ENCODE measurements around the gene HMX3. TPM values are rescaled to one million over a fixed set of nuclear protein-coding genes. Genes with fewer than 3 reads are reported as not detected.

The HMX3 gene
- under 1 TPM in 1 of 3 donors, not detected in 2; 0.16 TPM for total RNA-seq

DNA sequence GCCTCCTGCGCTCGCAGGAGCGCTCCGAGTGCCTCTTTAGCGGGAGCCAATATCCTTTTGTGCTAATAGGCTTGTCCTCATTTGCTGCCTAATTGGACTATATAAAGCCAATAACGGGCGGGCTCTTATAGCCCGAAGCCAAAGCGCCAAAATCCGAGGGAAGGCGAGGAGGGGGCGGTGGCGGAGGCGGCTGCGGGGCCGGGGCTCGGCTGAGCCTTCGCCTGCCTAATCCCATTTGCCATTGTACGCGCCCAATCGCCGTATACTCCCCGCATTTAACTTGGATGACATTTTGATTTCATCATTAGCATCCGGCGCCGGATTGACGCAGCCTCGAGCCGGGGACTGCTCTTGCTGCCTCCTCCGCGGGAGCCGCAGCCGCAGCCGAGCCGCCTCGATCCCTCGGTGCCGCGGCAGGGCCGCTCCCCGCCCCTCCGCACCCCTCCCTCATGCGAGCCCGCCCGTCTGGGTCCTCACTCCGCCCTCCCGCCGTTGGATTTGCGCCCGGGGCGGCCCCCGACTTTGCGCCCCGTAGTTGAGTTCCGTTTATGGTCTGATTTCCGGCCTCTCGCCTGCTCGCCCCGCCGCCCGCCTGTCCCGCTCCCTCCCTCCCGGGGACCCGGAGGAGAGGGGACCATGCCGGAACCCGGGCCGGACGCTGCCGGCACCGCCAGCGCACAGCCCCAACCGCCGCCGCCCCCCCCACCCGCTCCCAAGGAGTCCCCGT lies at the start of gene HMX3:
Gene HMX3, plus strand, starts transcription at position 556 of the 727 bp plus-strand sequence. Its CDS starts 81 bp downstream, at position 637.
- H3K4me1 Mint-ChIP-seq (ENCODE audit: low read depth), result peaks cover 48% of the 10 kb centered on the region
- ATAC-seq, result peak in 1 of 2 donors; percentile 29
- peak; percentile 40 for DNase-seq
- peak within 1 kb of the TSS; percentile 81 for H3K4me3 Mint-ChIP-seq
- no peaks in the 10 kb centered on the region for H3K9me3 Mint-ChIP-seq
- peaks cover 78% of the 10 kb centered on the region for H3K27me3 Mint-ChIP-seq (ENCODE audit: low read depth)
- no peaks in the 10 kb centered on the region for H3K36me3 Mint-ChIP-seq (ENCODE audit: insufficient read depth)

DNA sequence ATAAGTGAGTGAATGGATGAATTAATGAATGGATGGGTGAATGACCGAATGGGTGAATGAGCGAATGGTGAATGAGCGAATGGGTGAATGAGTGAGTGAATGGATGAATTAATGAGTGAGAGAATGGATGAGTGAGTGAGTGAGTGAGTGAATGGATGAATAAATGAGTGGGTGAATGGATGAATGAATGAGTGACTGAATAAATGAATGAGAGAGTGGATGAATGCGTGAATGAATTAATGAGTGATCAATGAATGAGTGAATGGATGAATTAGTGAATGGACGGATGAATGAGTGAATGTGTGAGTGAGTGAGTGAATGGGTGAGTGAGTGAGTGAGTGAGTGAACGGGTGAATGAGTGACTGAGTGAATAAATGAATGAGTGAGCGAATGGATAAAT lies 49.5 kb upstream of the HMX3 start:
- no peaks in the 10 kb centered on the region for H3K36me3 Mint-ChIP-seq (ENCODE audit: insufficient read depth)
- no peak for DNase-seq
- ATAC-seq, result no peak
- H3K27me3 Mint-ChIP-seq (ENCODE audit: low read depth), result peaks cover 19% of the 10 kb centered on the region
- H3K4me1 Mint-ChIP-seq (ENCODE audit: low read depth), result peaks cover 1% of the 10 kb centered on the region
- H3K4me3 Mint-ChIP-seq, result no peak overlapping the region
- no peaks in the 10 kb centered on the region for H3K9me3 Mint-ChIP-seq

- H3K27me3 Mint-ChIP-seq (ENCODE audit: low read depth), result peaks cover 15% of the 10 kb centered on the region
- ATAC-seq, result no peak
- DNase-seq, result no peak
- no peaks in the 10 kb centered on the region for H3K9me3 Mint-ChIP-seq
- H3K36me3 Mint-ChIP-seq (ENCODE audit: insufficient read depth), result no peaks in the 10 kb centered on the region
- peaks cover 1% of the 10 kb centered on the region for H3K4me1 Mint-ChIP-seq (ENCODE audit: low read depth)
- H3K4me3 Mint-ChIP-seq, result no peak overlapping the region
Observed at GRCh38 chr10:123087348-123087747, 48.4 kb upstream of the HMX3 start.

DNA sequence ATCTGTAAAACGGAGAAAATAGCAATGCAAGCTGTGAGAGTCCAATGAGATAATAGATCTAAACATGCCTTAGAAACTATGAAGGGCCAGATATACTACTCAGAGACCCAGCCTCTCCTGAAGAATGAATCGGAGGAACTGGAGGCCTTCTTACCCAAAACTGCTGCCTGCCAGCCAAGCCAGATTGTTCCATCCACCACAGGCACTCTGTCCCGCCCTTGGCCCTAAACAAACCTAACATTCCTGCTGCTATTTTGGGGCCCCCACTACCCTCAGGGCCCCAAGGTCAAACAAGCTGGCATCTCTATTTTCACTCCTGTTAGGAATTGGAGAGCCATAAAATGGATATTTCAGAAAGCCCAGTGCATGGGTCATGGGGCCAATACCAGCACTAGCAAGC lies 48.0 kb upstream of the HMX3 start:
- no peak for ATAC-seq
- DNase-seq, result no peak
- Mint-ChIP-seq H3K36me3 (ENCODE audit: insufficient read depth) (no peaks in the 10 kb centered on the region), H3K9me3 (no peaks in the 10 kb centered on the region), H3K27me3 (ENCODE audit: low read depth) (peaks cover 10% of the 10 kb centered on the region), H3K4me1 (ENCODE audit: low read depth) (peaks cover 1% of the 10 kb centered on the region), H3K4me3 (no peak overlapping the region)

- Mint-ChIP-seq H3K9me3 (no peaks in the 10 kb centered on the region), H3K4me1 (ENCODE audit: low read depth) (peaks cover 1% of the 10 kb centered on the region), H3K27me3 (ENCODE audit: low read depth) (peaks cover 32% of the 10 kb centered on the region), H3K4me3 (no peak overlapping the region), H3K36me3 (ENCODE audit: insufficient read depth) (no peaks in the 10 kb centered on the region)
- ATAC-seq (no peak), DNase-seq (no peak)
Observed at GRCh38 chr10:123092635-123093414, 42.9 kb upstream of the HMX3 start.

DNA sequence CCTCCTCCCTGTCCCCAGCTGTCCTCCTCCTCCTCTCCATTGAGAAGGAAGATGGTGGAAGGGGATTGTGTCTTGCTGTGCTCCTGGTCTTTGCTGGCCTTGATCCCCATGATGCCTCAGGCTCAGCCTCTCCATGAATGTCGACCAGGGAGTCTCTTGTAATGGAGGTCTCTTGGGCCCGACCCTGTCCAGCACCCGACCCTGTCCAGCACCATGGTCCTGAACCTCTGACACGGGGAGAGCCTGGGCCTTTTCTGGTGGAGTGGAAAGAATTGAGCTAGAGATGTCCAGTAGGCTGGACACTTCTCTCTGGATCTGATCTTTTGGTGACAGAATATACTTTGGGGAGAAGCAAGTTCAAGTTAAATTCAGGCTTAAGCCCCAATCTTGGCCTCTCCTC lies 42.3 kb upstream of the HMX3 start:
- peaks cover 32% of the 10 kb centered on the region for H3K27me3 Mint-ChIP-seq (ENCODE audit: low read depth)
- no peaks in the 10 kb centered on the region for H3K36me3 Mint-ChIP-seq (ENCODE audit: insufficient read depth)
- no peak for DNase-seq
- H3K9me3 Mint-ChIP-seq, result no peaks in the 10 kb centered on the region
- peaks cover 1% of the 10 kb centered on the region for H3K4me1 Mint-ChIP-seq (ENCODE audit: low read depth)
- no peak for ATAC-seq
- no peak overlapping the region for H3K4me3 Mint-ChIP-seq

GRCh38 chr10:123096452-123096851 lies 39.3 kb upstream of the HMX3 start:
- no peaks in the 10 kb centered on the region for H3K4me1 Mint-ChIP-seq (ENCODE audit: low read depth)
- no peak overlapping the region for H3K4me3 Mint-ChIP-seq
- ATAC-seq, result no peak
- H3K27me3 Mint-ChIP-seq (ENCODE audit: low read depth), result peaks cover 28% of the 10 kb centered on the region
- no peaks in the 10 kb centered on the region for H3K9me3 Mint-ChIP-seq
- no peak for DNase-seq
- no peaks in the 10 kb centered on the region for H3K36me3 Mint-ChIP-seq (ENCODE audit: insufficient read depth)

DNA sequence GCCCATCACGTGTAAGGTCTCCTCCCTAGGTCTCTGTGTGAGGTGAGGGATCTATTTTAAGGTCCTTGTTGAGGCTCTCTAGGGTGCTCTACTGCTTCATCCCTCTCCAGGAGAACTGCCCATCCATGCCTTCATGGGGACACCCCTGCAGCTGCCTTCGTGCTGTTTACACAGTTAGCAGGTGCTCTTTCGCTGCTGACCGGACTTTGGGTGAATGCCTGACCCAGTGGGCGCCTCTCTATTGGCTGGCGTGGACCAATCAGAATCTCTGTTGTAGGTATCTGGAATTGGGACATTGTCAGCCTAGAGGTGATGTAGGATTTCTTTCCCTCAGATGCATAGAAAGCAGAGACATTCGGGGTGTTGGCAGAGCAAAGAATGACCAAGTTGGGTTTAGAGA lies 38.7 kb upstream of the HMX3 start:
- no peak for ATAC-seq
- Mint-ChIP-seq H3K36me3 (ENCODE audit: insufficient read depth) (no peaks in the 10 kb centered on the region), H3K27me3 (ENCODE audit: low read depth) (peaks cover 28% of the 10 kb centered on the region), H3K4me1 (ENCODE audit: low read depth) (no peaks in the 10 kb centered on the region), H3K4me3 (no peak overlapping the region), H3K9me3 (no peaks in the 10 kb centered on the region)
- DNase-seq, result no peak

DNA sequence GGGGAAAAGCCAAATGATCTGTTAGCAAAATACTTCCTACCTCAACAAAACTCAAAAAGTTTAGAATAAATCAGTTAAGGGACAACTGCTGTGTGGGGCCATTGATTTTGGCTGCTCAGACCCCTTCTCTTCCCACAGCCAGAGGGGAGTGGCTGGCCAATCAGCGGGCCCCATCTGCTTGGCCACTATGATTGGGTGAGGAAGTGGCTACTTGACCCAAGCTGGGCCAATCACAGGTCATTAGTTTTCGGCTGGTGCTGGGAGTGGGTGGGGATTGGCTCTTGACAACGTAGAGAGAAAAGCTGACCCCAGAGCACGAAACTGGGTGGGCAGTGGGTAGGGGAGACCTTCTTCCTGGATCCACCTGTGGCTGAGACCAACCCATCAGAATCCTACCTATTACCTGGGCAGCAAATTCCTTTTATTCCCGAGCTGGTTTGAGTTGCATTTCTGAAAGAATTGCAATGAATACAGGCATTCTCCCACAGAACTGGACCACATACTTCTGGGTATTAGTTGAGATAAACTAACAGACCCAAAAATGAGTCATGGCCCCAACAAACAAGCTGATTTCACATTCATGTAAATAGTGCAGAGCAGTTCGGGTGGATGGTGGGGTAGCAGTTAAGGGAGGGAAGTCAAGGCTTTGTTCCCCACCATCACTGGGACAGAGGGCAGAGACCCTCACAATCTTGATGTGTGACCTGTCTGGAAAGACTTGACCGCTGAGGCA lies 35.6 kb upstream of the HMX3 start:
- ATAC-seq (no peak), DNase-seq (no peak)
- H3K36me3 Mint-ChIP-seq (ENCODE audit: insufficient read depth), result no peaks in the 10 kb centered on the region
- H3K4me3 Mint-ChIP-seq, result no peak overlapping the region
- no peaks in the 10 kb centered on the region for H3K9me3 Mint-ChIP-seq
- no peaks in the 10 kb centered on the region for H3K4me1 Mint-ChIP-seq (ENCODE audit: low read depth)
- H3K27me3 Mint-ChIP-seq (ENCODE audit: low read depth), result peaks cover 17% of the 10 kb centered on the region

GRCh38 chr10:123101872-123102271 lies 33.9 kb upstream of the HMX3 start:
- H3K4me3 Mint-ChIP-seq, result no peak overlapping the region
- no peaks in the 10 kb centered on the region for H3K36me3 Mint-ChIP-seq (ENCODE audit: insufficient read depth)
- ATAC-seq, result no peak
- H3K9me3 Mint-ChIP-seq, result no peaks in the 10 kb centered on the region
- no peak for DNase-seq
- no peaks in the 10 kb centered on the region for H3K4me1 Mint-ChIP-seq (ENCODE audit: low read depth)
- H3K27me3 Mint-ChIP-seq (ENCODE audit: low read depth), result peaks cover 12% of the 10 kb centered on the region

GRCh38 chr10:123102673-123103072 lies 33.1 kb upstream of the HMX3 start:
- no peaks in the 10 kb centered on the region for H3K36me3 Mint-ChIP-seq (ENCODE audit: insufficient read depth)
- H3K4me1 Mint-ChIP-seq (ENCODE audit: low read depth), result no peaks in the 10 kb centered on the region
- H3K27me3 Mint-ChIP-seq (ENCODE audit: low read depth), result peaks cover 9% of the 10 kb centered on the region
- ATAC-seq (no peak), DNase-seq (no peak)
- H3K9me3 Mint-ChIP-seq, result no peaks in the 10 kb centered on the region
- no peak overlapping the region for H3K4me3 Mint-ChIP-seq

- Mint-ChIP-seq H3K4me1 (ENCODE audit: low read depth) (no peaks in the 10 kb centered on the region), H3K9me3 (no peaks in the 10 kb centered on the region)
Observed at GRCh38 chr10:123103944-123104343, 31.8 kb upstream of the HMX3 start.

DNA sequence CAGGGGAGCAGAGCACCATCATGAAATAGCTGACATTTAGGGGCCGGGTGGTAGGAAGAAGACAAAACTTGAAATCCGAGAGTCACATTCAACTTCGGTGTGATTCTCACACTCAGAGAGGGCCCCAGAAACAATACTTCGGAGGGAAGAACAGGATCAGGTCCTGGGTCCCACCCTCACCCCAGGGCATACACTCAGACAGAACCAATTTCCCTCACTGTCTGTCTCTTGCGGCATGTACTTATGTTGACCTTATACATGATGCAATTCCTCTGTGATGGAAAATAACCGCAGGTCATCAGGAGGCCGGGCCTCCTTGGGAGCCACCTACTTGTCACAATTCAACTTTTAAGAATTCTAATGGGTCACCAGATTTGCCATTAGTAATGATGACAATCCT lies 26.3 kb upstream of the HMX3 start:
- Mint-ChIP-seq H3K9me3 (no peaks in the 10 kb centered on the region), H3K4me3 (no peak overlapping the region), H3K4me1 (ENCODE audit: low read depth) (no peaks in the 10 kb centered on the region), H3K27me3 (ENCODE audit: low read depth) (peaks cover 15% of the 10 kb centered on the region), H3K36me3 (ENCODE audit: insufficient read depth) (no peaks in the 10 kb centered on the region)
- DNase-seq (no peak), ATAC-seq (no peak)

More at GRCh38 chr10:123103944-123104343, 31.8 kb upstream of the HMX3 start:
- H3K4me3 Mint-ChIP-seq, result no peak overlapping the region
- no peaks in the 10 kb centered on the region for H3K36me3 Mint-ChIP-seq (ENCODE audit: insufficient read depth)
- ATAC-seq (no peak), DNase-seq (no peak)
- H3K27me3 Mint-ChIP-seq (ENCODE audit: low read depth), result peaks cover 15% of the 10 kb centered on the region

DNA sequence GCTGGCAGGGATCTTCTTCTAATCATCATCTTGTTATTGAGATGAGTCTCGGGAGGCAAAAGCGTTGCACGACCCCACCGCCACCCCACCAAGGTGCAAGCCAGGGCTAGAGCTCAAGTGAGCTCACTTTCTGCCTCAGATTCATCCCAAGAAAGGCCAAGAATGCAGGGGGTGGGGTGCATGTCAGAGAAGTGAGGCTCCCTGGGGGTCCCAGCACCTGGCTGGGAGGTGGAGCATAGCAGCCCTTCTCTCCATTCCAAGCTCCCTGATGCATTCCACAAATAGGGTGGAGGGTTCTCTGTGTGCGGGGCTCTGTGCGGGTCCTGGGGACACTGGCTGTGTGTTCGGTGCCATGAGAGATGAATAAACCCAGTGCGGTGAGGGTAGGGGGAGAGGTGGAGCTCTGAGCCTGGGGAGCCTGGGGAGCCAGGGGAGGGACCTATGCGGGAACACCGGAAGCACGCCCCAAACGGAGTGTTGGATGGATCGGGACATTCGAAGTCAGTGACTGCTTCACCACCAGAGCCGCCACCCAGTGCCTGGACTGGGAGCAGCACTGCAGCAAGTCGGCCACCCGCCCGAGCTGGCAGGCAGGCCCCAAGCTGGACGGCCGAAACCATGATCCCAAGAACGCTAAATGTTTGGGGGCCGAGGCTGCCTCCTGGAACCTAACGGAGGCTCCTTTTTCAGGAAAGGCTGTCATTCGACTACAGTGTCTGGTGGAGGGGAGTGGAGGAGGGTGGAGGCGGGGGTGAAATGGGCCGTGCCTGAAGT lies 17.9 kb upstream of the HMX3 start:
- no peaks in the 10 kb centered on the region for H3K36me3 Mint-ChIP-seq (ENCODE audit: insufficient read depth)
- ATAC-seq, result no peak
- no peaks in the 10 kb centered on the region for H3K9me3 Mint-ChIP-seq
- no peak for DNase-seq
- H3K27me3 Mint-ChIP-seq (ENCODE audit: low read depth), result peaks cover 39% of the 10 kb centered on the region
- no peak overlapping the region for H3K4me3 Mint-ChIP-seq
- H3K4me1 Mint-ChIP-seq (ENCODE audit: low read depth), result no peaks in the 10 kb centered on the region

All from activated T-cell treated with anti-CD3 and anti-CD28 coated beads, Interleukin-2, amount 50 U/mL, for 4 hours (primary cell).